Osteocyte (in vitro differentiated cells): ENCODE data around the gene CUL1. TPM values are rescaled to one million over a fixed set of nuclear protein-coding genes. Genes with fewer than 3 reads are reported as not detected.

Experiments
- DNase-seq: peaks from one replicate; pipeline ENCODE4 v3.0.0; 2021; ENCODE audit warnings: mixed read lengths; ENCODE audit not compliant: unreplicated experiment; ENCODE audit errors: extremely low spot score
- H3K27ac Mint-ChIP-seq: one replicate; pipeline ENCODE4 v1.8.0; 2021; ENCODE audit warnings: mild to moderate bottlenecking, mixed read lengths; ENCODE audit not compliant: unreplicated experiment
- H3K27me3 Mint-ChIP-seq: one replicate; pipeline ENCODE4 v1.8.0; 2021; ENCODE audit warnings: mixed read lengths; ENCODE audit not compliant: unreplicated experiment
- H3K36me3 Mint-ChIP-seq: one replicate; pipeline ENCODE4 v1.8.0; 2021; ENCODE audit warnings: mixed read lengths; ENCODE audit not compliant: unreplicated experiment
- H3K4me1 Mint-ChIP-seq: one replicate; pipeline ENCODE4 v1.8.0; 2021; ENCODE audit warnings: mixed read lengths; ENCODE audit not compliant: unreplicated experiment
- H3K4me3 Mint-ChIP-seq: one replicate; pipeline ENCODE4 v1.8.0; 2021; ENCODE audit warnings: mild to moderate bottlenecking, moderate library complexity, mixed read lengths; ENCODE audit not compliant: unreplicated experiment
- H3K9me3 Mint-ChIP-seq: one replicate; pipeline ENCODE4 v1.8.0; 2021; ENCODE audit warnings: mixed read lengths; ENCODE audit not compliant: unreplicated experiment
- CTCF ChIP-seq: fragments of 200-600 bp; sonication (generic); IDR thresholded peaks from 2 replicates; pipeline ENCODE4 v1.5.0; 2021; ENCODE audit warnings: antibody characterized with exemption, mild to moderate bottlenecking, moderate library complexity
- total RNA-seq: library from RNA; stranded (reverse); gene quantifications from 2 replicates; pipeline ENCODE4 v1.2.1, GENCODE V29; 2021

Gene CUL1
- total RNA-seq, 1 donor from 2014 or later: 45.6 TPM

- no peak for TF ChIP-seq CTCF
- Mint-ChIP-seq H3K4me1 (peaks cover 33% of the 10 kb centered on the region), H3K9me3 (no peaks in the 10 kb centered on the region), H3K27ac (peak overlapping the region; percentile 51), H3K27me3 (no peaks in the 10 kb centered on the region), H3K36me3 (peaks cover 2% of the 10 kb centered on the region), H3K4me3 (no peak overlapping the region)
- no peak for DNase-seq
Observed at GRCh38 chr7:148720472-148720871, 21.8 kb downstream of the CUL1 start.

GRCh38 chr7:148721390-148721789 lies 22.7 kb downstream of the CUL1 start:
- peaks cover 2% of the 10 kb centered on the region for H3K36me3 Mint-ChIP-seq
- no peaks in the 10 kb centered on the region for H3K27me3 Mint-ChIP-seq
- H3K27ac Mint-ChIP-seq: no peak overlapping the region
- H3K4me3 Mint-ChIP-seq: no peak overlapping the region
- H3K9me3 Mint-ChIP-seq: no peaks in the 10 kb centered on the region
- H3K4me1 Mint-ChIP-seq: peaks cover 38% of the 10 kb centered on the region
- DNase-seq: no peak
- no peak for TF ChIP-seq CTCF

- Mint-ChIP-seq H3K36me3 (no peaks in the 10 kb centered on the region), H3K9me3 (no peaks in the 10 kb centered on the region), H3K4me3 (no peak overlapping the region), H3K4me1 (peaks cover 38% of the 10 kb centered on the region), H3K27ac (peak overlapping the region; percentile 8), H3K27me3 (no peaks in the 10 kb centered on the region)
- DNase-seq: no peak
- no peak for TF ChIP-seq CTCF
Observed at GRCh38 chr7:148722340-148723165, 23.9 kb downstream of the CUL1 start.

GRCh38 chr7:148723166-148723559 lies 24.5 kb downstream of the CUL1 start:
- no peak for DNase-seq
- Mint-ChIP-seq H3K36me3 (no peaks in the 10 kb centered on the region), H3K4me1 (peaks cover 40% of the 10 kb centered on the region), H3K27ac (no peak overlapping the region), H3K27me3 (no peaks in the 10 kb centered on the region), H3K4me3 (no peak overlapping the region), H3K9me3 (no peaks in the 10 kb centered on the region)
- no peak for TF ChIP-seq CTCF

GRCh38 chr7:148723846-148724245 lies 25.1 kb downstream of the CUL1 start:
- H3K4me1 Mint-ChIP-seq: peaks cover 34% of the 10 kb centered on the region
- H3K9me3 Mint-ChIP-seq: no peaks in the 10 kb centered on the region
- TF ChIP-seq CTCF: no peak
- no peak overlapping the region for H3K4me3 Mint-ChIP-seq
- no peak overlapping the region for H3K27ac Mint-ChIP-seq
- no peak for DNase-seq
- H3K27me3 Mint-ChIP-seq: no peaks in the 10 kb centered on the region
- H3K36me3 Mint-ChIP-seq: no peaks in the 10 kb centered on the region
